K562 (cell line): ENCODE data around the gene ABHD14A. TPM values are rescaled to one million over a fixed set of nuclear protein-coding genes. Genes with fewer than 3 reads are reported as not detected.

ENCODE experiments used
- GATA2 ChIP-seq: sonication (generic); formaldehyde crosslinking; IDR thresholded peaks from 2 replicates; pipeline ENCODE4 v1.4.0; 2020; ENCODE audit warnings: mild to moderate bottlenecking, missing genetic modification reagents
- PHF21A ChIP-seq: fragments of 450-650 bp; IDR thresholded peaks from 2 replicates; pipeline ENCODE4 v1.6.1; 2017; ENCODE audit warnings: low read depth, borderline replicate concordance
- RFX1 ChIP-seq: fragments of 450-650 bp; IDR thresholded peaks from 2 replicates; pipeline ENCODE4 v1.6.1; 2016; ENCODE audit warnings: mild to moderate bottlenecking, moderate library complexity
- ZSCAN29 ChIP-seq: fragments of 450-650 bp; IDR thresholded peaks from 2 replicates; pipeline ENCODE4 v1.6.1; 2017
- polyA plus RNA-seq, 8 experiments: library from polyadenylated mRNA; depleted of rRNA in 4 of 8; stranded (reverse) in 5 of 8; unstranded in 3 of 8; fragments of >200 nt; fragmentation: Nextera tagmentation in 2 of 8; fragmentation: Illumina TruSeq in 1 of 8; extraction: Ambion mirVana in 2 of 8; extraction: Trizol in 1 of 8; gene quantifications; 2 replicates each; pipeline versions ENCODE4 v1.2.1 to v1.2.3, GENCODE V29; 2011 to 2014; ENCODE audit warnings: inconsistent platforms in 1 of 8, missing spikeins in 1 of 8
- total RNA-seq, 7 experiments: library from RNA; depleted of rRNA in 6 of 7; stranded (reverse); fragments of >200 nt in 6 of 7; fragmentation: Illumina TruSeq in 2 of 7; extraction: Trizol in 2 of 7; gene quantifications; 2 replicates each; pipeline versions ENCODE4 v1.2.1 to v1.2.3, GENCODE V29; 2011 to 2021; ENCODE audit warnings: low replicate concordance in 1 of 7
- TF ChIP-seq, protein P1 (sequence below): fragments of 200-600 bp; sonication (generic); IDR thresholded peaks from one replicate; pipeline ENCODE4 v1.6.1; 2012; ENCODE audit warnings: mild to moderate bottlenecking, low read depth, low read length, inconsistent platforms
- TF ChIP-seq, protein P2 (sequence below): fragments of 250-450 bp; sonication (Bioruptor Pico); IDR thresholded peaks from 2 replicates; pipeline ENCODE4 v1.5.0; 2022; ENCODE audit warnings: mild to moderate bottlenecking
- TF ChIP-seq, protein P3 (sequence below): fragments of 250-450 bp; sonication (Bioruptor Pico); IDR thresholded peaks from 2 replicates; pipeline ENCODE4 v1.4.0; 2020

Gene ABHD14A
- total and polyA plus RNA-seq, 9 of the 15 experiments (the other 6 are each of a cell fraction or from before 2014, with no cell fraction given), result 0.90 to 10.5 (median 8.3) TPM

DNA sequence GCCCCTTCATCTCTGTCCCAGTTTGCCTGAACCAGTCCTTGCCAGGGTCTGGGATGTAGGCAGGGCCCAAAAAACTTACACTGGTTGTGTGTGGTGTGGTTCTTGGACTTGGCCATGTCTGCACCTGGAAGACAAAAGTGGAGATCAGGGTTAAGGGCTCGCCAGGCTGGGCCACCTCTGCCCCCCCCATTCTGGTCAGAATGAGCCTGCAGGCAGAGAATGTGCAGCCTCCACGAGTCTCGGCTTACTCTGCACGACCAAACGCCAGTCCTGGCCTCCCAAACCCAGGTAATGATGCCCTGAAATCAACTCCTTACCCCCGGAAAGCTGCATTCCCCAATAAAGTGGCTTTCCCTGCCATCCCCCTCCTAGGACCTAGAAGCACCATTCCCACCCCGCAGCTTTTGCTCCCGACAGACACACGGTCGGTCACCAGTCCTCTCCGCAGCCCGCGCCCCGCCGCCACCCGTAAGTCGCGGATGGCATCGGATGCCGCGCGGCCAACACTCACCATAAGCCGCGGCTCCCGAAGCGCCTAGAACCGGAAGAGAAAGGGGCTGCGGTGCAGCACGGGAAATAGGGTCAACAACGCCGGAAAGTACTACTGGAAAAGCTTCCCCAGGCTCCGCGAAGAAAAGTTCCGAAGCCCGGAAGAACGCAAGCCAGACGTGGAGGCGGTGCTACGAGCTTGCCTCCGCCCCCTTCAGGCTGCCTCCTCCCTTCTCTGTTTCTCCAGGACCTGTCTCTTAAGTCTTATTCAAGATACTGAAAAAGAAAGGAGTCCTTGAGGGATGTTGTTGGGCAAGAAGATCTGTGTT, 20.7 kb downstream of the ABHD14A start, which contains the start of gene RPL29 (continued):
- TF ChIP-seq, protein P1, sequence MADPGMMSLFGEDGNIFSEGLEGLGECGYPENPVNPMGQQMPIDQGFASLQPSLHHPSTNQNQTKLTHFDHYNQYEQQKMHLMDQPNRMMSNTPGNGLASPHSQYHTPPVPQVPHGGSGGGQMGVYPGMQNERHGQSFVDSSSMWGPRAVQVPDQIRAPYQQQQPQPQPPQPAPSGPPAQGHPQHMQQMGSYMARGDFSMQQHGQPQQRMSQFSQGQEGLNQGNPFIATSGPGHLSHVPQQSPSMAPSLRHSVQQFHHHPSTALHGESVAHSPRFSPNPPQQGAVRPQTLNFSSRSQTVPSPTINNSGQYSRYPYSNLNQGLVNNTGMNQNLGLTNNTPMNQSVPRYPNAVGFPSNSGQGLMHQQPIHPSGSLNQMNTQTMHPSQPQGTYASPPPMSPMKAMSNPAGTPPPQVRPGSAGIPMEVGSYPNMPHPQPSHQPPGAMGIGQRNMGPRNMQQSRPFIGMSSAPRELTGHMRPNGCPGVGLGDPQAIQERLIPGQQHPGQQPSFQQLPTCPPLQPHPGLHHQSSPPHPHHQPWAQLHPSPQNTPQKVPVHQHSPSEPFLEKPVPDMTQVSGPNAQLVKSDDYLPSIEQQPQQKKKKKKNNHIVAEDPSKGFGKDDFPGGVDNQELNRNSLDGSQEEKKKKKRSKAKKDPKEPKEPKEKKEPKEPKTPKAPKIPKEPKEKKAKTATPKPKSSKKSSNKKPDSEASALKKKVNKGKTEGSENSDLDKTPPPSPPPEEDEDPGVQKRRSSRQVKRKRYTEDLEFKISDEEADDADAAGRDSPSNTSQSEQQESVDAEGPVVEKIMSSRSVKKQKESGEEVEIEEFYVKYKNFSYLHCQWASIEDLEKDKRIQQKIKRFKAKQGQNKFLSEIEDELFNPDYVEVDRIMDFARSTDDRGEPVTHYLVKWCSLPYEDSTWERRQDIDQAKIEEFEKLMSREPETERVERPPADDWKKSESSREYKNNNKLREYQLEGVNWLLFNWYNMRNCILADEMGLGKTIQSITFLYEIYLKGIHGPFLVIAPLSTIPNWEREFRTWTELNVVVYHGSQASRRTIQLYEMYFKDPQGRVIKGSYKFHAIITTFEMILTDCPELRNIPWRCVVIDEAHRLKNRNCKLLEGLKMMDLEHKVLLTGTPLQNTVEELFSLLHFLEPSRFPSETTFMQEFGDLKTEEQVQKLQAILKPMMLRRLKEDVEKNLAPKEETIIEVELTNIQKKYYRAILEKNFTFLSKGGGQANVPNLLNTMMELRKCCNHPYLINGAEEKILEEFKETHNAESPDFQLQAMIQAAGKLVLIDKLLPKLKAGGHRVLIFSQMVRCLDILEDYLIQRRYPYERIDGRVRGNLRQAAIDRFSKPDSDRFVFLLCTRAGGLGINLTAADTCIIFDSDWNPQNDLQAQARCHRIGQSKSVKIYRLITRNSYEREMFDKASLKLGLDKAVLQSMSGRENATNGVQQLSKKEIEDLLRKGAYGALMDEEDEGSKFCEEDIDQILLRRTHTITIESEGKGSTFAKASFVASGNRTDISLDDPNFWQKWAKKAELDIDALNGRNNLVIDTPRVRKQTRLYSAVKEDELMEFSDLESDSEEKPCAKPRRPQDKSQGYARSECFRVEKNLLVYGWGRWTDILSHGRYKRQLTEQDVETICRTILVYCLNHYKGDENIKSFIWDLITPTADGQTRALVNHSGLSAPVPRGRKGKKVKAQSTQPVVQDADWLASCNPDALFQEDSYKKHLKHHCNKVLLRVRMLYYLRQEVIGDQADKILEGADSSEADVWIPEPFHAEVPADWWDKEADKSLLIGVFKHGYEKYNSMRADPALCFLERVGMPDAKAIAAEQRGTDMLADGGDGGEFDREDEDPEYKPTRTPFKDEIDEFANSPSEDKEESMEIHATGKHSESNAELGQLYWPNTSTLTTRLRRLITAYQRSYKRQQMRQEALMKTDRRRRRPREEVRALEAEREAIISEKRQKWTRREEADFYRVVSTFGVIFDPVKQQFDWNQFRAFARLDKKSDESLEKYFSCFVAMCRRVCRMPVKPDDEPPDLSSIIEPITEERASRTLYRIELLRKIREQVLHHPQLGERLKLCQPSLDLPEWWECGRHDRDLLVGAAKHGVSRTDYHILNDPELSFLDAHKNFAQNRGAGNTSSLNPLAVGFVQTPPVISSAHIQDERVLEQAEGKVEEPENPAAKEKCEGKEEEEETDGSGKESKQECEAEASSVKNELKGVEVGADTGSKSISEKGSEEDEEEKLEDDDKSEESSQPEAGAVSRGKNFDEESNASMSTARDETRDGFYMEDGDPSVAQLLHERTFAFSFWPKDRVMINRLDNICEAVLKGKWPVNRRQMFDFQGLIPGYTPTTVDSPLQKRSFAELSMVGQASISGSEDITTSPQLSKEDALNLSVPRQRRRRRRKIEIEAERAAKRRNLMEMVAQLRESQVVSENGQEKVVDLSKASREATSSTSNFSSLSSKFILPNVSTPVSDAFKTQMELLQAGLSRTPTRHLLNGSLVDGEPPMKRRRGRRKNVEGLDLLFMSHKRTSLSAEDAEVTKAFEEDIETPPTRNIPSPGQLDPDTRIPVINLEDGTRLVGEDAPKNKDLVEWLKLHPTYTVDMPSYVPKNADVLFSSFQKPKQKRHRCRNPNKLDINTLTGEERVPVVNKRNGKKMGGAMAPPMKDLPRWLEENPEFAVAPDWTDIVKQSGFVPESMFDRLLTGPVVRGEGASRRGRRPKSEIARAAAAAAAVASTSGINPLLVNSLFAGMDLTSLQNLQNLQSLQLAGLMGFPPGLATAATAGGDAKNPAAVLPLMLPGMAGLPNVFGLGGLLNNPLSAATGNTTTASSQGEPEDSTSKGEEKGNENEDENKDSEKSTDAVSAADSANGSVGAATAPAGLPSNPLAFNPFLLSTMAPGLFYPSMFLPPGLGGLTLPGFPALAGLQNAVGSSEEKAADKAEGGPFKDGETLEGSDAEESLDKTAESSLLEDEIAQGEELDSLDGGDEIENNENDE, result no peak
- TF ChIP-seq RFX1, result no peak
- TF ChIP-seq, protein P2, sequence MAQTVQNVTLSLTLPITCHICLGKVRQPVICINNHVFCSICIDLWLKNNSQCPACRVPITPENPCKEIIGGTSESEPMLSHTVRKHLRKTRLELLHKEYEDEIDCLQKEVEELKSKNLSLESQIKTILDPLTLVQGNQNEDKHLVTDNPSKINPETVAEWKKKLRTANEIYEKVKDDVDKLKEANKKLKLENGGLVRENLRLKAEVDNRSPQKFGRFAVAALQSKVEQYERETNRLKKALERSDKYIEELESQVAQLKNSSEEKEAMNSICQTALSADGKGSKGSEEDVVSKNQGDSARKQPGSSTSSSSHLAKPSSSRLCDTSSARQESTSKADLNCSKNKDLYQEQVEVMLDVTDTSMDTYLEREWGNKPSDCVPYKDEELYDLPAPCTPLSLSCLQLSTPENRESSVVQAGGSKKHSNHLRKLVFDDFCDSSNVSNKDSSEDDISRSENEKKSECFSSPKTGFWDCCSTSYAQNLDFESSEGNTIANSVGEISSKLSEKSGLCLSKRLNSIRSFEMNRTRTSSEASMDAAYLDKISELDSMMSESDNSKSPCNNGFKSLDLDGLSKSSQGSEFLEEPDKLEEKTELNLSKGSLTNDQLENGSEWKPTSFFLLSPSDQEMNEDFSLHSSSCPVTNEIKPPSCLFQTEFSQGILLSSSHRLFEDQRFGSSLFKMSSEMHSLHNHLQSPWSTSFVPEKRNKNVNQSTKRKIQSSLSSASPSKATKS, result no peak
- no peak for TF ChIP-seq ZSCAN29
- no peak for TF ChIP-seq GATA2 (CRISPR knock-in tag)
- 0 out of 2 replicates have a peak, but pooled peaks have one; percentile 72 for TF ChIP-seq PHF21A
- TF ChIP-seq, protein P3, sequence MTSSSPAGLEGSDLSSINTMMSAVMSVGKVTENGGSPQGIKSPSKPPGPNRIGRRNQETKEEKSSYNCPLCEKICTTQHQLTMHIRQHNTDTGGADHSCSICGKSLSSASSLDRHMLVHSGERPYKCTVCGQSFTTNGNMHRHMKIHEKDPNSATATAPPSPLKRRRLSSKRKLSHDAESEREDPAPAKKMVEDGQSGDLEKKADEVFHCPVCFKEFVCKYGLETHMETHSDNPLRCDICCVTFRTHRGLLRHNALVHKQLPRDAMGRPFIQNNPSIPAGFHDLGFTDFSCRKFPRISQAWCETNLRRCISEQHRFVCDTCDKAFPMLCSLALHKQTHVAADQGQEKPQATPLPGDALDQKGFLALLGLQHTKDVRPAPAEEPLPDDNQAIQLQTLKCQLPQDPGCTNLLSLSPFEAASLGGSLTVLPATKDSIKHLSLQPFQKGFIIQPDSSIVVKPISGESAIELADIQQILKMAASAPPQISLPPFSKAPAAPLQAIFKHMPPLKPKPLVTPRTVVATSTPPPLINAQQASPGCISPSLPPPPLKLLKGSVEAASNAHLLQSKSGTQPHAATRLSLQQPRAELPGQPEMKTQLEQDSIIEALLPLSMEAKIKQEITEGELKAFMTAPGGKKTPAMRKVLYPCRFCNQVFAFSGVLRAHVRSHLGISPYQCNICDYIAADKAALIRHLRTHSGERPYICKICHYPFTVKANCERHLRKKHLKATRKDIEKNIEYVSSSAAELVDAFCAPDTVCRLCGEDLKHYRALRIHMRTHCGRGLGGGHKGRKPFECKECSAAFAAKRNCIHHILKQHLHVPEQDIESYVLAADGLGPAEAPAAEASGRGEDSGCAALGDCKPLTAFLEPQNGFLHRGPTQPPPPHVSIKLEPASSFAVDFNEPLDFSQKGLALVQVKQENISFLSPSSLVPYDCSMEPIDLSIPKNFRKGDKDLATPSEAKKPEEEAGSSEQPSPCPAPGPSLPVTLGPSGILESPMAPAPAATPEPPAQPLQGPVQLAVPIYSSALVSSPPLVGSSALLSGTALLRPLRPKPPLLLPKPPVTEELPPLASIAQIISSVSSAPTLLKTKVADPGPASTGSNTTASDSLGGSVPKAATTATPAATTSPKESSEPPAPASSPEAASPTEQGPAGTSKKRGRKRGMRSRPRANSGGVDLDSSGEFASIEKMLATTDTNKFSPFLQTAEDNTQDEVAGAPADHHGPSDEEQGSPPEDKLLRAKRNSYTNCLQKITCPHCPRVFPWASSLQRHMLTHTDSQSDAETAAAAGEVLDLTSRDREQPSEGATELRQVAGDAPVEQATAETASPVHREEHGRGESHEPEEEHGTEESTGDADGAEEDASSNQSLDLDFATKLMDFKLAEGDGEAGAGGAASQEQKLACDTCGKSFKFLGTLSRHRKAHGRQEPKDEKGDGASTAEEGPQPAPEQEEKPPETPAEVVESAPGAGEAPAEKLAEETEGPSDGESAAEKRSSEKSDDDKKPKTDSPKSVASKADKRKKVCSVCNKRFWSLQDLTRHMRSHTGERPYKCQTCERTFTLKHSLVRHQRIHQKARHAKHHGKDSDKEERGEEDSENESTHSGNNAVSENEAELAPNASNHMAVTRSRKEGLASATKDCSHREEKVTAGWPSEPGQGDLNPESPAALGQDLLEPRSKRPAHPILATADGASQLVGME (CRISPR knock-in tag), result no peak
